Activated T-helper 2 cell treated with anti-CD3 and anti-CD28 coated beads, Interferon-gamma antibody, Interleukin-2, Interleukin-4, amounts not matched to agents 10 μg/mL and 5 μg/mL and 100 μg/mL, durations not matched to agents 14 hours and 24 hours and 36 hours (primary cell): ENCODE results near the gene SLC47A2. TPM values are rescaled to one million over a fixed set of nuclear protein-coding genes. Genes with fewer than 3 reads are reported as not detected.

ENCODE experiments used
- DNase-seq: peaks from one replicate; pipeline ENCODE4 v3.0.0; 2021; ENCODE audit warnings: low spot score
- H3K27ac Mint-ChIP-seq: one replicate; pipeline ENCODE4 v1.8.0; 2021; ENCODE audit warnings: mixed read lengths
- H3K27me3 Mint-ChIP-seq: one replicate; pipeline ENCODE4 v1.8.0; 2021; ENCODE audit warnings: low read depth, mixed read lengths
- H3K36me3 Mint-ChIP-seq: one replicate; pipeline ENCODE4 v1.8.0; 2021; ENCODE audit warnings: low read depth, mixed read lengths
- H3K4me1 Mint-ChIP-seq: one replicate; pipeline ENCODE4 v1.8.0; 2021; ENCODE audit warnings: low read depth, mixed read lengths
- H3K4me3 Mint-ChIP-seq: one replicate; pipeline ENCODE4 v1.8.0; 2021; ENCODE audit warnings: low read depth, mild to moderate bottlenecking, moderate library complexity, mixed read lengths
- H3K9me3 Mint-ChIP-seq: one replicate; pipeline ENCODE4 v1.8.0; 2021; ENCODE audit warnings: mixed read lengths
- intact Hi-C: fragments of 100-400 bp; cut with micrococcal nuclease; formaldehyde crosslinking; loops from one replicate; pipeline ENCODE4 v1.15.1; 2023
- total RNA-seq: library from RNA; stranded (reverse); gene quantifications from 2 replicates; pipeline ENCODE4 v1.2.3, GENCODE V29; 2022

Gene SLC47A2
- total RNA-seq, 1 donor from 2014 or later, result not detected

DNA sequence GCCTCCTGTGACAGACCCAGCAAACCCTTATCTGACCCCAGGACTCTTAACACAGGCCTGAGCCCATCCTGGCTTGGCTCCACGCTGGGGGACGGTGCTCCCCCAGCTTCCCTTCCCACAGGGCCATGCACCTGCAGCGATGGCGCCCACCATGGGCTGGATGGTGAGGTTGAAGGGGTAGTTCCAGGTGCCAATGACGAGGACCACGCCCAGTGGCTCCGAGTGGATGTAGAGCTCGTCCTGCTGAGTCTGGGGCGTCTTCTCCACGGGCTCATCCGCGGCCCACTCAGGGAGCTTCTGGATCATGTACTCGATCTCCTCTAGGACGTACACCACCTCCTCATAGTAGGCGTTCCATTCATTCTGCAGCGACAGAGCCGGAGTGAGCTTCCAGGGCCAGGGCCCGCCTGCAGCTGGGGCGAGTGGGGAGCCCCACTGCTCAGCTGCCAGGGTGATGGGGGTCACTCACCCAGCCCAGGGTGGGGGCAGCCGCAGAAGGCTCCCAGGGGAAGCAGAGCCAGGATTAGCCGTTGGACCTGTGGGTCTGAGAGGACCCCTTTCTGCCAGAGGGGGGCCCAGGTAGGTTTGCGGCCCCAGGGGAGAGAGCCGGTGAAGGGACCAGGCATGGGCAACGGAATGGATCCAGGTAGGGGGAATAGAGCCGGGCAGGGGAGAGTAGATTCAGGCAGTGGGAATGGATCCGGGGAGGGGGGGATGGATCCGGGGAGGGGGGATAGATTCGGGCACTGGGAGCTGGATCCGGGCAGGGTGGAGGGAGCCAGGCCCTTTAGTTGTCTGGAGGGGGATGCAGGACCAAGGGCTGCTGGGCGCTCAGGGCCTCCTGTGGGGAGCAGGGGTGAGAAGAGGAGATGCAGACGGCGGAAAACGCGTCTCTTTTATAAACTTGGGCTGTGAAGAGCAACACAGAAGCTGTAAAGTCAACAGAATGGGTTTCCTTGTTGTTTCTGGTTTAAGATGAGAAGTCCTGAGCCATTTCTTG is 27.0 kb upstream of the SLC47A2 start:
- Mint-ChIP-seq H3K27me3 (peaks cover 2% of the 10 kb centered on the region), H3K36me3 (no peaks in the 10 kb centered on the region), H3K4me3 (no peak overlapping the region), H3K4me1 (no peaks in the 10 kb centered on the region), H3K9me3 (no peaks in the 10 kb centered on the region), H3K27ac (no peak overlapping the region)
- intact Hi-C loops, result no loop called here
- DNase-seq, result no peak

DNA sequence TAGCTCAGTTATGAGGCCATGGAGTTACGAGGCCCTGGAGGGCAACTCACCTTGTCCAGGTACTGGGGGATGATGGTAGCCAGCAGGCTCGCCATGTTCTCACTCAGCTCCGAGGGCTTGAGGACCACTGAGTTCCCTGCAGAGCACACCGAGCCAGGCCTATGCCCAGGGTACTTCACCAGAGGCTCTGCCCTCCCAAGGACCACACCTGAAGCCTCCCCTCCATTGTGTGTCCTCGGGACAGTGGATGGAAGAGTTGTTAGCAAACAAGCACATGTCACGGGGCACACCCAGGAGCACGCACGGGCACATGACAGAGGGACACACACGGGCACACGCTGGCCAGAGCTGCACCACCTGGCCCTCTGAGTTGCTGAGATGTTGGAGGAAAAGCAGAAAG is 26.1 kb upstream of the SLC47A2 start:
- no peak for DNase-seq
- H3K27ac Mint-ChIP-seq, result no peak overlapping the region
- intact Hi-C loops, result no loop called here

DNA sequence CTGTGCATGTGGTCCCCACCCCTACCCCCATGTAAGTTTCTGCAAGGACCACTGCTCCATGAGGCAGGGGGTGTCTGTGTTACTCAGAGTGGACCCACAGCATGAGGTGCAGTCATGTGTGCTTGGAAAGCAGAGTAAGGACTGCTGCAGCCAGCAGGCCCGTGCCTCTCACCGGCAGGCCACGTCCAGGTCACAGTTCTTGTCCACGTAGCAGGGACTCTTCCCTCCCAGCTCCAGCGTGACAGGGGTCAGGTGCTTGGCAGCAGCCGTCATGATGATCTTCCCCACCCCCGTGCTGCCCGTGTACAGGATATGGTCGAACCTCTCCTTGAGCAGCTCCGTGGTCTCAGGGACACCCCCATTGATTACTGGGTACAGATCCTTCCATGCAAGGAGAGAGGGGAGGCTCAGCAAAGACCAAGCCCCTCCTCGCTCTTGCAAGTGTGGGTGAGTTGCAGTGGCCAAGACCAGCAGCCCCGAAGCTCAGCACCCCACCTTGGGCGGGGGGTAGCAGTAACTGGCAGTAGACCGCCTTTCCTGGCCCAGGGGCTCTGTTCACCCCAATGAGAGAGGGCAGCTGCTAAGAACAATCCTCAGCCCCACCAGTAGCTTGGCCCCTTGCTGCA is 25.6 kb upstream of the SLC47A2 start:
- Mint-ChIP-seq H3K27me3 (peaks cover 2% of the 10 kb centered on the region), H3K36me3 (no peaks in the 10 kb centered on the region), H3K9me3 (no peaks in the 10 kb centered on the region), H3K4me3 (no peak overlapping the region), H3K27ac (no peak overlapping the region), H3K4me1 (no peaks in the 10 kb centered on the region)
- no peak for DNase-seq
- intact Hi-C loops, result no loop called here

More for the DNA sequence above, 26.1 kb upstream of the SLC47A2 start:
- Mint-ChIP-seq H3K36me3 (no peaks in the 10 kb centered on the region), H3K4me1 (no peaks in the 10 kb centered on the region), H3K9me3 (no peaks in the 10 kb centered on the region), H3K27me3 (peaks cover 2% of the 10 kb centered on the region), H3K4me3 (no peak overlapping the region)

DNA sequence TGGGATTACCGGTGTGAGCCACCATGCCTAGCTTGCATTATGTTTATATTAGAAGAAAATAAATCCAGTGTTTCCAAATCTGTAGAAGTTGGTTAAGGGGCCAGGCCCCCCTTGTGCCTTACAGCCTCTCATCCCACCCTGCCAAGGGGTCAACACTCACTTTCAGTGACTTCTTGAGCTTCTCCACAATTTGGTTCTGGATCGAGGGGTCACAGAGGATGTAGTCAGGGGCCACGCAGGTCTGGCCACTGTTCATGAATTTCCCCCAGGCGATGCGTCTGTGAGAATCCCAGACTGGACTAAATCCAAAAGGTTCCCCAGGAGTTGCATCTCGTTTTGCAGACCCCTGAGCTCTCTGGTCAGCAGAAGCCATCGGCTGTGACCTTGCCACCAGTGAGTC is 24.5 kb upstream of the SLC47A2 start:
- no peaks in the 10 kb centered on the region for H3K27me3 Mint-ChIP-seq
- H3K36me3 Mint-ChIP-seq, result no peaks in the 10 kb centered on the region
- no peak overlapping the region for H3K4me3 Mint-ChIP-seq
- H3K4me1 Mint-ChIP-seq, result no peaks in the 10 kb centered on the region
- H3K27ac Mint-ChIP-seq, result no peak overlapping the region
- H3K9me3 Mint-ChIP-seq, result no peaks in the 10 kb centered on the region
- no peak for DNase-seq
- intact Hi-C loops, result no loop called here

DNA sequence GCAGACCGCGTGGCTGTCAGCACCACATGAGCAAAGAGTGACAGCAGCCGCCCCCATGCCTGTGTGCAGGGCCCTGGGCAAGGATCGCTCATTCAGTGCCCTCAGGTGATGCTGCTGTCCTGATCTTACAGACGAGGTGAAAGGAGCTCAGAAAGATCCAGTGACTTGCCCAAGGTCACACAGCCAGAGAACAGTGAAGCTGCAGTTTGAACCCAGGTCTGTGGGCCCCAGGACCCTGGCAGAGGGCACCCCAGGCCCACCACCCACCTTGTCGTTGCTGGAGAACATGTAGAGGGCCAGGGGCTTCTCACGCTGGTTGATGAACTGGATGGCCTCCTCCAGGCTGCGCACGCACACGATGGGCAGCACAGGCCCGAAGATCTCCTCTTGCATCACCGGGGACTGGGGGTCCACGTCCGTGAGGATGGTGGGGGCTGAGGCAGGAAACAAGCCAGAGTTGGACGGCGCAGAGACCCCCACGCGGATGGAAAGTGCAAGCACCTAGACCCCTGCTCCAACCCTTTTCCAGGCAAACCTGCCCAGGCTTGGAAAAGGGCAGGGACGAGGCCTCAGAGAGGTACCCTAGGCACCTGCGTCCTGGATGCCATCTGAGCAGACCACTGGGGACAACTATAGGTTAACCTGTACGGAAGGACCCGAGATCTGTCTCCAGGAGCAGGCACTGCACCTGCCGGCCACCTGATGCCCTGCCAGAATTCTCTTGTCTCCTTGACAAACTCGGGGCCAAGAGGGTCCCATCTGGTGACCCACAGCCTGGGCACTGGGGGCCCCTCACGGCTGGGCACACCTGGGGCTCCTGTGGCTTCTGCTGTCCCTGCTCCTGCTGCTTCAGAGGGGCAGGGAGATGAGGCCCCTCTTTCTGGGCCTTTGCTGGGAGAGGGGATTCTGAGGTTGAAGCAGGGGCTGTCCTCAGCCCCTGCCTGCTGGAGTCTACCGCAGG is 23.1 kb upstream of the SLC47A2 start:
- no peak for DNase-seq
- intact Hi-C loops, result no loop called here
- H3K27me3 Mint-ChIP-seq, result no peaks in the 10 kb centered on the region
- no peaks in the 10 kb centered on the region for H3K4me1 Mint-ChIP-seq
- no peaks in the 10 kb centered on the region for H3K36me3 Mint-ChIP-seq
- no peaks in the 10 kb centered on the region for H3K9me3 Mint-ChIP-seq
- H3K4me3 Mint-ChIP-seq, result no peak overlapping the region
- no peak overlapping the region for H3K27ac Mint-ChIP-seq

DNA sequence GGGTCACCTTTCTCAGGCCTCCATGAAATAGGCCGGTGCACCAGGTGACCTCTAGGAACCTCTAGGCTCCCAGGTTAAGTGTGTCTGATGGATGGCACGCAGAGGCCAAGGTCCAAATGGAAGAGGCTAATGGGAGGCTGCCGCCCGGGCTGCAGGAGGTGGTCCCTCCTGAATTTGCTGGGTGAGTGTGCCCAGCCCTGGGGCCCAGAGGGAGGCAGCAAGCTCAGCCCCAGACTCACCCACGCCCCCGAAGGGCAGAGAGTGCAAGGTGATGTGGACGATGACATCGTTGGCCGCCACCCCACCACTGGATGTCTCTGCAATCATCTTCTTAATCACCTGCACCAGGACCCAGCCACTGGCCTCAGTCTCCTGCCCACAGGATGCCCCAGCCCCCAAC is 22.4 kb upstream of the SLC47A2 start:
- intact Hi-C loops, result no loop called here
- no peaks in the 10 kb centered on the region for H3K4me1 Mint-ChIP-seq
- no peaks in the 10 kb centered on the region for H3K36me3 Mint-ChIP-seq
- no peak for DNase-seq
- H3K27me3 Mint-ChIP-seq, result no peaks in the 10 kb centered on the region
- H3K27ac Mint-ChIP-seq, result no peak overlapping the region
- H3K9me3 Mint-ChIP-seq, result no peaks in the 10 kb centered on the region
- no peak overlapping the region for H3K4me3 Mint-ChIP-seq

DNA sequence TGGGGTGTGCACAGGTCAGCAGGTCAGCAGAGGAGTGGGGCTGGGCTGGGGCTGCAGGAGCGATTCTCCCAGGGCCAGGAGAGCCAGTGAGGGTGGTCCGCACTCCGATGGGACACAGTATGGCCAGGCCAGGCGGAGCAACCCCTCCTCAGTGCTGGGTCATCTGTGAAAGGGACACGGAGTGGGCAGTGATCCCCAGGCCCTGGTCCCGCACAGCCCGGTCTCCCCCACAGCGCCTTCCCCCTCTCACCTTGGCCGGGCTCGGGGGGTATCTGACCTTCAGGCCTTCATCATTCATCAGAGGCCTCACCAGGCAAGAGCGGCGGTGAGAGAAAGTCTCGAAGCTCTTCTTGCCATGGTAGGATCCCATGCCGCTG is 21.7 kb upstream of the SLC47A2 start:
- DNase-seq, result no peak
- no peaks in the 10 kb centered on the region for H3K36me3 Mint-ChIP-seq
- H3K27me3 Mint-ChIP-seq, result no peaks in the 10 kb centered on the region
- no peaks in the 10 kb centered on the region for H3K4me1 Mint-ChIP-seq
- no peak overlapping the region for H3K4me3 Mint-ChIP-seq
- H3K9me3 Mint-ChIP-seq, result no peaks in the 10 kb centered on the region
- no peak overlapping the region for H3K27ac Mint-ChIP-seq
- intact Hi-C loops, result no loop called here

DNA sequence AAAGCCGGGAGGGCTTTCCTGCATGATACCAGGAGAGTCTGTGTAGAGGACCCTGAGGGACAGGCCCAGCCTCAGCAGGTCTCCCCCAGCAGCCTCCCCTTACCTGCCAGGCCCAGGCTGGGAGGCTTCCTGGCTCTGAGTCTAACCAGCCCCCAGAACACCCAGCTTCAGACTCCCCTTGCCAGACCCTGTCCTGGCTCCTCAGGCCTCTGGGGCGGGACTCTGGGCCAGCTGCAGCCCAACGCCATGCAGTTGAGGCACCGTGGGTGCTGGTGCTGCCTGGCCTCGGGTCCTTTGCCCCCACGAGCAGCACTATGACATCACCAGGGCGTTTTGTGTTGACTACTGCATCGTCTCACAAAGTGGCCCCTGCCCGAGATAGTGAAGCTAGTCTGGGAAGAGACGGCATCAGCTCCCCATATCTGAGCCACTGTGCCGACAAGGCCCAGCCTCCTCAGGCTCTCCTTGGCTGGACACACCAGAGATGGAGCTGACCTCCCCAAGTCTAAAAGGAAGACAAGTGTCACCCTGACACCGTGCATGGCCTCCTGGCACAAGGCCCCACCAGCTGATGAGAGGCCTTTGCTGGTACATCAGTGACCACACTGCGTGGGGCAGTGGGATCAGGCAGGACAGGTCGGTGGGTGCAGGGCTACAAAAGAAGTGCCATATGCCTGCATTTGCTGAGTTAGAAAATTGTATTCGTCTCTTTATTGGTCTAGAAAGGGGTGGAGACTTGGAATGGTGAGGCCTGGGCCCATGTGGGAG is 21.1 kb upstream of the SLC47A2 start:
- intact Hi-C loops, result no loop called here
- Mint-ChIP-seq H3K27ac (no peak overlapping the region), H3K4me1 (no peaks in the 10 kb centered on the region), H3K4me3 (no peak overlapping the region), H3K27me3 (no peaks in the 10 kb centered on the region), H3K9me3 (no peaks in the 10 kb centered on the region), H3K36me3 (no peaks in the 10 kb centered on the region)
- DNase-seq, result no peak

DNA sequence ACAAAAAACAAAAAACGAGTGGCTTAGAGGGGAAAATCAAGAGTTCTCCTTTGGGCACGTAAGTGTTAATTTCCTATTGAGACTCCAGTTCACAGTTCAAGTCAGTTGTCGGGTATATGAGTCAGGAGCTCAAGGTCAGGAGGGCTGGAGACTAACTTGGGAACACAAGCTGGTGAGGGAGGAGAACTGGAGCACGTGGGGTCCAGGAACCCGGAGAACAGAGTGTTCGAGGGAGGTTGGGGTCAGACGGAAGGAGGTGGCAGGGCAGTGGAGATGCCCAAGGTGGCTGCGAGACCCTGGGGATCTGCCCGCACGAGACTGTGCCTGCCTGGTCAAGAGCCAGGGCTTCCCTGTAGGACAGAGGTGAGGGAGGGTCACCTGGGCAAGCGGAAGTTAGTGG is 19.7 kb upstream of the SLC47A2 start:
- H3K27ac Mint-ChIP-seq, result no peak overlapping the region
- H3K36me3 Mint-ChIP-seq, result no peaks in the 10 kb centered on the region
- H3K9me3 Mint-ChIP-seq, result no peaks in the 10 kb centered on the region
- H3K4me3 Mint-ChIP-seq, result no peak overlapping the region
- no peaks in the 10 kb centered on the region for H3K27me3 Mint-ChIP-seq
- H3K4me1 Mint-ChIP-seq, result no peaks in the 10 kb centered on the region
- no peak for DNase-seq
- intact Hi-C loops, result no loop called here

DNA sequence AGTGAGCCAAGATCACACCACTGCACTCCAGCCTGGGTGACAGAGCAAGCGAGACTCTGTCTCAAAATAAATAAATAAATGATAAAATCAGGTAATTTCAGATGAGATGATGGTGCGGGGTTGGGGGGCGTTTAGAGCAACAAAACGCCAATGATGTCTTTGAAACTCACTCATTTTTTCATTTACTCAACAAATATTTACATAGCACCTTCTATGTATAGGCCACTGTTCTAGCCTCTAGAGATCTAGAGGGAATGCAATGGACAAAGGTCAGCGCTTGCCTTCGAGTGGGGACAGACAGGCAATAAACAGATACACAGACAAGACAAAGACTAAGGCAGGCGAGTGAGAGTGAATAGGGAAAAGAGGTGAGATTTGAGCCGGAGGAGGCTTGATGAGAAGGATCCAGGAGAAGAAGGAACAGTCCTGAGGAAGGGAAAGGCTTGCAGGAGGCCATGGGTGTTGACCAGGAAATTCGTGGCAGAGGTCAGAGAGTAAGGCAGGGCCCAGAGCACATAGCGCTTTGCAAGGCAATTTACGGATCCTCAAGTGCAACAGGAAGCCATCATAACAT is 17.7 kb upstream of the SLC47A2 start:
- no peaks in the 10 kb centered on the region for H3K27me3 Mint-ChIP-seq
- H3K36me3 Mint-ChIP-seq, result no peaks in the 10 kb centered on the region
- DNase-seq, result no peak
- H3K9me3 Mint-ChIP-seq, result no peaks in the 10 kb centered on the region
- H3K27ac Mint-ChIP-seq, result no peak overlapping the region
- no peak overlapping the region for H3K4me3 Mint-ChIP-seq
- intact Hi-C loops, result no loop called here
- H3K4me1 Mint-ChIP-seq, result no peaks in the 10 kb centered on the region

DNA sequence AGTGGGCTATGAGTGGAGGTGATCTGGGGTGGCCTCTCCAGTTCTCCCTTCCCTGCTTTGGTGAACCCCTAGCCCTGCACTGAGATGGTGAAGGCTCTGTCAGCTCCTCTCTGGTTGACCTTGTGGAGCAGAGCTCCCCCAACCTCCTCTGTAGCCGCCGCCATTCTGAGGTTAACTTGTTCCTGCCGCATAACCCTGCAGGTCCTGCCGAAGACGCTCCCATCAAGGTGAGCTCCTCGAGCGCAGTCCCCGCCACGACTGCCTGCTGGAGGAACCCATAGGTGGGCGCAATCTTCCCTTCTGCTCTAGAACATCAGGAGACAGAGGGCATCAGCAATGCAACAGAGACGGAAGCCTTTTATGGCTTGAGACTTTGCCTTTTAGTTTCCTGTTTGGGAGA is 15.2 kb upstream of the SLC47A2 start:
- no peaks in the 10 kb centered on the region for H3K9me3 Mint-ChIP-seq
- intact Hi-C loops, result no loop called here
- no peak overlapping the region for H3K27ac Mint-ChIP-seq
- H3K4me3 Mint-ChIP-seq, result no peak overlapping the region
- no peaks in the 10 kb centered on the region for H3K36me3 Mint-ChIP-seq
- no peak for DNase-seq
- no peaks in the 10 kb centered on the region for H3K27me3 Mint-ChIP-seq
- no peaks in the 10 kb centered on the region for H3K4me1 Mint-ChIP-seq

DNA sequence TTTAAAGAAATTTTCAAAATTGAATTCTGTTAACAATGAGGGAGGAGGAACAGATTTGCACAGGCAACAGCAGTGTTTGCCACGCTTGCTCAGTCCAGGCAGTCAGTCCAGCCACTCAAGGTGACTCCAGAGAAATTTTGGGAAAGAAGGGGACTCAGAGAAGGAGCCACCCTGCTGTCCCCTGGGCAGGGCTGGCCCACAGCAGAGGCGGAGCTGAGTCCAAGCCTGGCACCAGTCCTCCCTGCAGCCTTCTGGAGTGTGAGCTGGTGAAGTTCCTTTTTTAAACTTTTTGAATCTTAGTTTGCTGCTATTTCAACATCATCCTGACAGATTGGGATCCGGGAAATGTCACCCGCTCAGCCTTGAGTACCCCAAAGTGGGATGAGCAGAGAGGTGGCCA is 14.5 kb upstream of the SLC47A2 start:
- Mint-ChIP-seq H3K9me3 (no peaks in the 10 kb centered on the region), H3K27ac (no peak overlapping the region), H3K4me1 (no peaks in the 10 kb centered on the region), H3K4me3 (no peak overlapping the region), H3K27me3 (no peaks in the 10 kb centered on the region), H3K36me3 (no peaks in the 10 kb centered on the region)
- DNase-seq, result no peak
- intact Hi-C loops, result no loop called here
